SK-N-SH (cell line): ENCODE data around the gene LHX6. TPM values are rescaled to one million over a fixed set of nuclear protein-coding genes. Genes with fewer than 3 reads are reported as not detected.
A peak's percentile ranks its signal among the peaks of the same experiment; 100 is the strongest.

Source experiments
- CTCF ChIA-PET: fragments of 300-600, 350-600 bp; formaldehyde crosslinking; extraction: SDS; loops from one replicate; lab custom pipeline; 2021; lab: Yijun Ruan, JAX
- POLR2A ChIA-PET: fragments of 350-600 bp; sonication (Branson Sonifier 250); formaldehyde crosslinking; extraction: SDS; loops from one replicate; lab custom pipeline; 2020; ENCODE audit warnings: antibody characterized with exemption, inconsistent platforms; lab: Yijun Ruan, JAX
- DNase-seq: peaks from one replicate; pipeline ENCODE4 v3.0.0; 2012
- H2AFZ ChIP-seq: fragments of 200-600 bp; sonication (generic); 2 replicates; pipeline ENCODE4 v1.8.1; 2016; ENCODE audit warnings: antibody characterized with exemption, mild to moderate bottlenecking, low read depth
- H3F3A ChIP-seq: fragments of 200-600 bp; sonication (generic); replicated peaks from 2 replicates; pipeline ENCODE3; 2016; ENCODE audit warnings: antibody characterized with exemption, mild to moderate bottlenecking; ENCODE audit not compliant: insufficient read depth
- H3K27ac ChIP-seq, 2 experiments: fragments of 200-500 bp in 1 of 2; fragments of 200-600 bp in 1 of 2; sonication (Bioruptor generic) in 1 of 2; sonication (generic), shearing (Covaris generic) in 1 of 2; 2 replicates each; pipeline versions ENCODE4 v1.5.1 to v1.6.1; 2014 to 2016; ENCODE audit warnings: low read depth in 2 of 2, inconsistent platforms in 1 of 2, low read length in 1 of 2, mild to moderate bottlenecking in 1 of 2, mixed read lengths in 1 of 2
- H3K27me3 ChIP-seq: fragments of 200-600 bp; sonication (generic), shearing (Covaris generic); 2 replicates; pipeline ENCODE4 v1.6.1; 2016; ENCODE audit warnings: mixed run types; ENCODE audit not compliant: insufficient read depth
- H3K36me3 ChIP-seq, 2 experiments: fragments of 200-500 bp in 1 of 2; fragments of 200-600 bp in 1 of 2; sonication (Bioruptor generic) in 1 of 2; sonication (generic) in 1 of 2; replicated peaks in 1 of 2; 2 replicates each; pipeline versions ENCODE3 to v1.5.1; 2014 to 2016; ENCODE audit warnings: low read length in 1 of 2, mild to moderate bottlenecking in 1 of 2; ENCODE audit not compliant: insufficient read depth in 2 of 2, control insufficient read depth in 1 of 2
- H3K4me1 ChIP-seq, 2 experiments: fragments of 200-500 bp in 1 of 2; fragments of 200-600 bp in 1 of 2; sonication (Bioruptor generic) in 1 of 2; sonication (generic), shearing (Covaris generic) in 1 of 2; 2 replicates each; pipeline versions ENCODE4 v1.5.1 to v1.6.1; 2014 to 2016; ENCODE audit warnings: low read depth in 1 of 2, low read length in 1 of 2, mixed run types in 1 of 2; ENCODE audit not compliant: insufficient read depth in 2 of 2, control insufficient read depth in 1 of 2
- H3K4me2 ChIP-seq: fragments of 200-600 bp; sonication (generic), shearing (Covaris generic); 2 replicates; pipeline ENCODE4 v1.6.1; 2017; ENCODE audit warnings: mixed run types
- H3K4me3 ChIP-seq, 2 experiments: fragments of 200-500 bp in 1 of 2; fragments of 200-600 bp in 1 of 2; sonication (Bioruptor generic) in 1 of 2; sonication (generic), shearing (Covaris generic) in 1 of 2; 2 replicates each; pipeline versions ENCODE4 v1.5.1 to v1.8.1; 2014 to 2016; ENCODE audit warnings: low read depth in 2 of 2, inconsistent platforms in 1 of 2, low read length in 1 of 2, mild to moderate bottlenecking in 1 of 2, mixed read lengths in 1 of 2, moderate library complexity in 1 of 2
- H3K79me2 ChIP-seq: fragments of 200-600 bp; sonication (generic); 2 replicates; pipeline ENCODE4 v1.8.1; 2017; ENCODE audit warnings: mild to moderate bottlenecking; ENCODE audit not compliant: insufficient read depth
- H3K9ac ChIP-seq: fragments of 200-600 bp; sonication (generic); 2 replicates; pipeline ENCODE4 v1.6.1; 2017; ENCODE audit warnings: mixed run types
- H3K9me2 ChIP-seq: fragments of 200-600 bp; sonication (generic); 2 replicates; pipeline ENCODE4 v1.6.1; 2017; ENCODE audit warnings: mixed run types
- H3K9me3 ChIP-seq: fragments of 200-600 bp; sonication (generic); 2 replicates; pipeline ENCODE4 v1.6.1; 2017; ENCODE audit warnings: mixed run types, mild to moderate bottlenecking, moderate library complexity
- H4K20me1 ChIP-seq: fragments of 200-600 bp; sonication (generic); 2 replicates; pipeline ENCODE4 v1.6.1; 2017; ENCODE audit warnings: mild to moderate bottlenecking, mixed run types; ENCODE audit not compliant: insufficient read depth
- CHD2 ChIP-seq: fragments of 150-350 bp; IDR thresholded peaks from 2 replicates; pipeline ENCODE4 v1.6.1; 2018; ENCODE audit warnings: low read length; ENCODE audit not compliant: partially characterized antibody
- ELF1 ChIP-seq: IDR thresholded peaks from 2 replicates; pipeline ENCODE4 v1.4.0; 2012
- EP300 ChIP-seq, 2 experiments: IDR thresholded peaks; 2 replicates each; pipeline versions ENCODE4 v1.4.0 to v1.6.1; 2012; ENCODE audit warnings: borderline replicate concordance in 1 of 2, low read depth in 1 of 2, low read length in 1 of 2
- FOSL2 ChIP-seq: IDR thresholded peaks from 2 replicates; pipeline ENCODE4 v1.4.0; 2012; ENCODE audit warnings: low read depth, mild to moderate bottlenecking, moderate library complexity, borderline replicate concordance
- GABPA ChIP-seq: IDR thresholded peaks from 2 replicates; pipeline ENCODE4 v1.4.0; 2012; ENCODE audit warnings: low read depth, mild to moderate bottlenecking
- JUND ChIP-seq: IDR thresholded peaks from 2 replicates; pipeline ENCODE4 v1.4.0; 2012
- NRF1 ChIP-seq: IDR thresholded peaks from 2 replicates; pipeline ENCODE4 v1.6.1; 2012; ENCODE audit warnings: low read depth, mild to moderate bottlenecking, low read length
- POLR2AphosphoS5 ChIP-seq: IDR thresholded peaks from 2 replicates; pipeline ENCODE4 v1.6.1; 2012; ENCODE audit warnings: low read depth, low read length
- RFX5 ChIP-seq: IDR thresholded peaks from 2 replicates; pipeline ENCODE4 v1.6.1; 2012; ENCODE audit warnings: mild to moderate bottlenecking, improper control_type of control experiment, low read length
- SMC3 ChIP-seq: IDR thresholded peaks from 2 replicates; pipeline ENCODE4 v1.6.1; 2012; ENCODE audit warnings: low read depth, low read length, improper control_type of control experiment
- TAF1 ChIP-seq: IDR thresholded peaks from 2 replicates; pipeline ENCODE4 v1.6.1; 2012; ENCODE audit warnings: low read depth, mild to moderate bottlenecking, low read length, moderate library complexity, borderline replicate concordance
- TCF12 ChIP-seq: IDR thresholded peaks from 2 replicates; pipeline ENCODE4 v1.4.0; 2012
- TEAD4 ChIP-seq: IDR thresholded peaks from 2 replicates; pipeline ENCODE4 v1.4.0; 2012; ENCODE audit warnings: mild to moderate bottlenecking, borderline replicate concordance; ENCODE audit not compliant: insufficient read depth
- WGBS: methylation state at CpG from one replicate; pipeline ENCODE4 v1.1.6; 2017; ENCODE audit warnings: low lambda C conversion rate; 5-methylcytosine and 5-hydroxymethylcytosine counted together
- polyA plus RNA-seq, 3 experiments: library from polyadenylated mRNA; depleted of rRNA; stranded (reverse); fragments of >200 nt; gene quantifications; 2 replicates each; pipeline ENCODE4 v1.2.3, GENCODE V29; 2012
- TF ChIP-seq, protein P1 (sequence below): IDR thresholded peaks from 2 replicates; pipeline ENCODE4 v1.4.0; 2012; ENCODE audit warnings: low read depth, borderline replicate concordance
- TF ChIP-seq, protein P2 (sequence below): IDR thresholded peaks from 2 replicates; pipeline ENCODE4 v1.4.0; 2012; ENCODE audit warnings: low read depth
- TF ChIP-seq, protein P3 (sequence below): IDR thresholded peaks from 2 replicates; pipeline ENCODE4; 2012

The LHX6 gene
- polyA plus RNA-seq, 1 of the 3 experiments (the other 2 are of a cell fraction) = 0.02 TPM

DNA sequence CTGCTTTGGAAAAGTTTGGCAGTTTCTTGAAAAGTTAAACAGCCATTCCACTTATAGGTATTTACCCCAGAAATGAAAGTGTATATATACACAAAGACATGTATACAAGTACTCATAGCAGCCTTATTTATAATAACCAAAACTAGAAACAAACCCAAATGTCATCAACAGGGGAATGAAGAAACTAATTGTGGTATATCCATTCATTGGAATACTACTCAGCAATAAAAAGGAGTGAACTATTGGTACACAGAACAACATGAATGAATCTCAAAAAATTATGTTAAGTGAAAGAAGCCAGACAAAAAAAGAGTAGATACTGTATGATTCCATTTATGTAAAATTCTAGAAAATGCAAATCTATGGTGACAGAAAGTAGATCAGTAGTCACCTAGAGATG lies 66.3 kb downstream of the LHX6 start:
- Histone ChIP-seq H3K4me2 (no peak overlapping the region), H3K79me2 (peaks cover 20% of the 10 kb centered on the region), H3K4me3 (no peak overlapping the region), H3K9me3 (no peaks in the 10 kb centered on the region; the same call in 1 of the 2 replicates), H3K27me3 (no peaks in the 10 kb centered on the region; the same call in 1 of the 2 replicates), H3K4me1 (peaks cover 0 to 2% of the 10 kb centered on the region in 2 experiments; a peak in 2 of 4 replicates), H4K20me1 (peaks cover 7% of the 10 kb centered on the region), H3K36me3 (no peaks in the 10 kb centered on the region), H3F3A (no peaks in the 10 kb centered on the region), H3K27ac (no peak overlapping the region), H2AFZ (no peak overlapping the region), H3K9ac (no peak overlapping the region), H3K9me2 (no peaks in the 10 kb centered on the region)
- ChIA-PET CTCF (no interaction called here), POLR2A (no interaction called here)
- TF ChIP-seq POLR2AphosphoS5 (no peak), TEAD4 (no peak), JUND (no peak)
- DNase-seq = no peak

DNA sequence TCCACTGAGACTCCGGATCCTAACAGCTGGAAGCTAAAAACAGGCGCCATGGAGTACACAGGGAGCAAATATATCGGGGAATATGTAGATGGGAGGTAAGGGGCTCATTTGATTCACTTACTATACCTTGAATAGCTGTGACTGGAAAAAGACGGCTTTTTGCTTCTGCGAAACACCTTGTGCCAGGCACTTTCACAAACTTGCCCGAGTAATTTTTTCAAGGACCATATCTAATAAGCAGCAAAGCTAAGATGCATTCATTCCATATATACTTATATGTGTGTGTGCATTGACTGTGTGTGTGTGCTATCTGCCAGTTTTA lies 68.9 kb downstream of the LHX6 start:
- 11% methylated on average over 5 of the region's 6 CpGs for WGBS
- Histone ChIP-seq H3K27me3 (no peaks in the 10 kb centered on the region; the same call in 1 of the 2 replicates), H3K36me3 (peaks cover 0 to 5% of the 10 kb centered on the region in 2 experiments), H3F3A (no peaks in the 10 kb centered on the region), H3K27ac (no peak overlapping the region), H3K9me3 (no peaks in the 10 kb centered on the region; the same call in 1 of the 2 replicates), H3K9ac (no peak overlapping the region), H4K20me1 (peaks cover 20% of the 10 kb centered on the region), H2AFZ (peak overlapping the region; percentile 96), H3K4me1 (peaks cover 0 to 2% of the 10 kb centered on the region in 2 experiments; a peak in 2 of 4 replicates), H3K79me2 (peaks cover 40% of the 10 kb centered on the region), H3K9me2 (no peaks in the 10 kb centered on the region), H3K4me2 (peak overlapping the region; percentile 78), H3K4me3 (peak overlapping the region; percentile 75 to 96)
- no peak for DNase-seq
- ChIA-PET POLR2A (interaction anchor here (0.6 to 0.7 kb wide), 2 partner anchors 14 to 31 kb away, joined by 3 read pairs; no protein-coding TSS in a partner anchor), CTCF (interaction anchor here (1.1 to 8.8 kb wide), 7 partner anchors 11 to 191 kb away, joined by 3 to 46 read pairs (median 7); no protein-coding TSS in a partner anchor)
- TF ChIP-seq, protein P1, sequence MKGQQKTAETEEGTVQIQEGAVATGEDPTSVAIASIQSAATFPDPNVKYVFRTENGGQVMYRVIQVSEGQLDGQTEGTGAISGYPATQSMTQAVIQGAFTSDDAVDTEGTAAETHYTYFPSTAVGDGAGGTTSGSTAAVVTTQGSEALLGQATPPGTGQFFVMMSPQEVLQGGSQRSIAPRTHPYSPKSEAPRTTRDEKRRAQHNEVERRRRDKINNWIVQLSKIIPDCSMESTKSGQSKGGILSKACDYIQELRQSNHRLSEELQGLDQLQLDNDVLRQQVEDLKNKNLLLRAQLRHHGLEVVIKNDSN = no peak
- TF ChIP-seq JUND (no peak), FOSL2 (no peak), NRF1 (no peak), ELF1 (no peak), TCF12 (no peak), TAF1 (no peak), GABPA (no peak), POLR2AphosphoS5 (no peak), EP300 (IDR thresholded peaks at IDR 0.05; ENCODE audit: borderline replicate concordance in 1 of 2, low read depth in 1 of 2, low read length in 1 of 2) (no peak), SMC3 (no peak), TEAD4 (no peak), CHD2 (no peak), RFX5 (no peak; the same call in 1 of the 2 replicates)
- TF ChIP-seq, protein P2, sequence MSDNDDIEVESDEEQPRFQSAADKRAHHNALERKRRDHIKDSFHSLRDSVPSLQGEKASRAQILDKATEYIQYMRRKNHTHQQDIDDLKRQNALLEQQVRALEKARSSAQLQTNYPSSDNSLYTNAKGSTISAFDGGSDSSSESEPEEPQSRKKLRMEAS = no peak
- TF ChIP-seq, protein P3, sequence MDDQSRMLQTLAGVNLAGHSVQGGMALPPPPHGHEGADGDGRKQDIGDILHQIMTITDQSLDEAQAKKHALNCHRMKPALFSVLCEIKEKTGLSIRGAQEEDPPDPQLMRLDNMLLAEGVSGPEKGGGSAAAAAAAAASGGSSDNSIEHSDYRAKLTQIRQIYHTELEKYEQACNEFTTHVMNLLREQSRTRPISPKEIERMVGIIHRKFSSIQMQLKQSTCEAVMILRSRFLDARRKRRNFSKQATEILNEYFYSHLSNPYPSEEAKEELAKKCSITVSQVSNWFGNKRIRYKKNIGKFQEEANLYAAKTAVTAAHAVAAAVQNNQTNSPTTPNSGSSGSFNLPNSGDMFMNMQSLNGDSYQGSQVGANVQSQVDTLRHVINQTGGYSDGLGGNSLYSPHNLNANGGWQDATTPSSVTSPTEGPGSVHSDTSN = no peak
